Measurements from ENCODE around the gene NANOGP8. TPM values are rescaled to one million over a fixed set of nuclear protein-coding genes. Genes with fewer than 3 reads are reported as not detected.

Gene NANOGP8
- total RNA-seq, 1 donor from 2014 or later: 0.36 TPM

DNA sequence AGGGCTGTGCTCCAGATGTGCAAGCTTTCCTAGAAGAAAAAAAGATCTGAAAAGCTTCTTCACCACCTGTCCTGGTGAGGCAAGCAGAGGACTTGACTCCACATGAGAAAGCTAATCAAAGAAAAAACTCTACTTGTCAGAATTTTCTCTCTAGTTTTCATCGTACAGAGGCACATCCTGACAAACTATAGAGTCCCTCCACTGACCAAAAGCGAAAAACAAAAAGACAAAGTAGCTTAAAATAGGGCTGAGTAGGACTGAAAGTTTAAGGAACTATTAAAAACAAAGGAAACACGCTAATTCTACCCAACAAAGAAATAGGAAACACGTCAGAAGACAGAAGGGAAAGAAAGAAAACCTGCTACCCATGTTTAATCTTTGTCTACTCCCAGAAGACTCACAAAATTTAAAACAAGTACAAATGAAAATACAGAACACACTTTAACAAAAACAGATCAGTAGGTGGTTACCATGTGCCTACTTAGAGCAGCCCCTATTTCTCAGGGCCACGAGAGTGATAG lies 26.5 kb downstream of the NANOGP8 start:
- Mint-ChIP-seq H3K36me3 (ENCODE audit: insufficient read depth) (no peaks in the 10 kb centered on the region), H3K27me3 (no peaks in the 10 kb centered on the region), H3K27ac (no peak overlapping the region), H3K4me3 (ENCODE audit: low read depth) (no peak overlapping the region), H3K4me1 (ENCODE audit: low read depth) (peaks cover 4% of the 10 kb centered on the region), H3K9me3 (ENCODE audit: low read depth) (no peaks in the 10 kb centered on the region)
- no peak for DNase-seq (ENCODE audit: low spot score, unreplicated experiment)
- TF ChIP-seq CTCF (IDR thresholded peaks at IDR 0.05; ENCODE audit: unreplicated experiment): no peak

DNA sequence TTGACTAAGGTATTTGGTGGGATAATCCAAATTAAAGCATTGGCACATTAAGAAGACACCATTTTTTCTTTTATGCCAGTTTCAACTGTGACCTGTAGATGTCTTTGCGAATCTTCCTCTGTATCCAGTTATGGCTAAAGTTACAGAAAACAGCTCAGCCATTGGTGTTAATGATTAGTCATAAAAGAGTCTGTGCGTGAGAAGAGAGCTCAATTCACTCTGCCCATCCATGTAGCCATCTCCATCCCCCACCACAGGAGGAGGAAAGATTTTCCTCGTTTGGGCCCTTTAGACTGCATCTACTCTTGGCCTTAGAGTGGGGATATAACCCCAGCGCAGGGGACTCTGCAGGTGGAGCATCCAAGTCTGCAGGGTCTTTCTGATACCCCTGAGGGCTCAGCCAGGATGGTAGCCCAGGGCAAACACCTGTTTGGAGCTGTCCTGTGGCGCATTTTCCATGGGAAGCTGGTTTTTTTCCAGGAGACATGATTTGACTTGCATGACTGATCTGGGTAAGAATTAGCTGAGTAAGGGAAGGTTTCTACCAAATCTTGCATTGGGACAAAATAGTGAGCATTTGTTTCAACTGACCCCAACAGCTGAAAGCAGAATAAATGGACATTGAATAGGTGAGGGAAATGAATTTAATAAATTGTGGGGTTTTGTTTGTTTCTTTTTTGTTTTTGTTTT lies 29.5 kb downstream of the NANOGP8 start:
- no peaks in the 10 kb centered on the region for H3K27me3 Mint-ChIP-seq
- TF ChIP-seq CTCF (IDR thresholded peaks at IDR 0.05; ENCODE audit: unreplicated experiment): no peak
- DNase-seq (ENCODE audit: low spot score, unreplicated experiment): no peak
- no peak overlapping the region for H3K4me3 Mint-ChIP-seq (ENCODE audit: low read depth)
- no peaks in the 10 kb centered on the region for H3K36me3 Mint-ChIP-seq (ENCODE audit: insufficient read depth)
- H3K9me3 Mint-ChIP-seq (ENCODE audit: low read depth): peaks cover 5% of the 10 kb centered on the region
- H3K4me1 Mint-ChIP-seq (ENCODE audit: low read depth): peaks cover 4% of the 10 kb centered on the region
- no peak overlapping the region for H3K27ac Mint-ChIP-seq

- Mint-ChIP-seq H3K36me3 (ENCODE audit: insufficient read depth) (peaks cover 1% of the 10 kb centered on the region), H3K27me3 (no peaks in the 10 kb centered on the region)
- no peak for TF ChIP-seq CTCF (IDR thresholded peaks at IDR 0.05; ENCODE audit: unreplicated experiment)
Observed at GRCh38 chr15:35054380-35054779, 30.7 kb downstream of the NANOGP8 start.

DNA sequence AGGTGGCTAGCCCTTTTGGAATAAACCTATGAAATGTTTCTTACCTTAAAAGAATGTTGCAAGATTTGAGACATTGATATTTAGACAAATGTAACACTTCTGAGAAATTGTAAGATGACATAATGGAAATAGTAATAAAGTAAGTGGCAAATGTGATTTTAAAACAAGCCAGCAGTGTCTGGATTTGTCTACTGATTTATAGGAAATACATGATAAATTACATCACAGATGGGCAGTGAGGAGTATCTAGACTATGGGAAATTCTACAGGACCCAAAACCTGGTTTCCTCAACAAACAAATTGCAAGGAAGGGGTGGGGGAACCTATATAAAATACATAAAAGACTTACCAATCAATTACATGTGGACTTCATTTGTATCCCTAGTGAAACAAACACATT lies 37.1 kb downstream of the NANOGP8 start:
- no peak overlapping the region for H3K4me3 Mint-ChIP-seq (ENCODE audit: low read depth)
- no peaks in the 10 kb centered on the region for H3K27me3 Mint-ChIP-seq
- DNase-seq (ENCODE audit: low spot score, unreplicated experiment): no peak
- no peak overlapping the region for H3K27ac Mint-ChIP-seq
- H3K9me3 Mint-ChIP-seq (ENCODE audit: low read depth): peaks cover 5% of the 10 kb centered on the region
- peaks cover 1% of the 10 kb centered on the region for H3K36me3 Mint-ChIP-seq (ENCODE audit: insufficient read depth)
- H3K4me1 Mint-ChIP-seq (ENCODE audit: low read depth): peaks cover 7% of the 10 kb centered on the region
- TF ChIP-seq CTCF (IDR thresholded peaks at IDR 0.05; ENCODE audit: unreplicated experiment): no peak

More at GRCh38 chr15:35054380-35054779, 30.7 kb downstream of the NANOGP8 start:
- no peak overlapping the region for H3K4me3 Mint-ChIP-seq (ENCODE audit: low read depth)
- no peak overlapping the region for H3K27ac Mint-ChIP-seq
- peaks cover 5% of the 10 kb centered on the region for H3K9me3 Mint-ChIP-seq (ENCODE audit: low read depth)
- DNase-seq (ENCODE audit: low spot score, unreplicated experiment): no peak
- H3K4me1 Mint-ChIP-seq (ENCODE audit: low read depth): no peaks in the 10 kb centered on the region

GRCh38 chr15:35047528-35047927 lies 37.6 kb downstream of the NANOGP8 start:
- DNase-seq (ENCODE audit: low spot score, unreplicated experiment): no peak
- peaks cover 5% of the 10 kb centered on the region for H3K9me3 Mint-ChIP-seq (ENCODE audit: low read depth)
- no peak for TF ChIP-seq CTCF (IDR thresholded peaks at IDR 0.05; ENCODE audit: unreplicated experiment)
- H3K36me3 Mint-ChIP-seq (ENCODE audit: insufficient read depth): peaks cover 1% of the 10 kb centered on the region
- peaks cover 7% of the 10 kb centered on the region for H3K4me1 Mint-ChIP-seq (ENCODE audit: low read depth)
- H3K4me3 Mint-ChIP-seq (ENCODE audit: low read depth): peak overlapping the region; percentile 10
- H3K27me3 Mint-ChIP-seq: no peaks in the 10 kb centered on the region
- H3K27ac Mint-ChIP-seq: peak overlapping the region; percentile 67

Measured in progenitor cell of endocrine pancreas (in vitro differentiated cells).